Mucosa of descending colon (tissue), 3 donors: ENCODE results near the gene LOXHD1. TPM values are rescaled to one million over a fixed set of nuclear protein-coding genes. Genes with fewer than 3 reads are reported as not detected.

Experiments used
- ATAC-seq: fragments of 200-7000 bp; cut with Tn5 transposase; one replicate; pipeline ENCODE4 v1.9.1; 2020; ENCODE audit warnings: mild to moderate bottlenecking, moderate library complexity
- DNase-seq, 3 donors: peaks; one replicate each; pipeline ENCODE4 v3.0.0-alpha.2; 2020
- H3K36me3 ChIP-seq: fragments of 200-600 bp; one replicate; pipeline ENCODE4 v1.8.0; 2021; ENCODE audit warnings: low read depth, mild to moderate bottlenecking
- H3K4me1 ChIP-seq: fragments of 200-600 bp; one replicate; pipeline ENCODE4 v1.8.0; 2021; ENCODE audit warnings: low read depth, mild to moderate bottlenecking
- H3K4me3 ChIP-seq: fragments of 200-600 bp; one replicate; pipeline ENCODE4 v1.8.0; 2021; ENCODE audit warnings: mild to moderate bottlenecking
- H3K9me3 ChIP-seq: fragments of 200-600 bp; one replicate; pipeline ENCODE4 v1.8.0; 2021; ENCODE audit warnings: mild to moderate bottlenecking
- intact Hi-C, 2 donors: fragments of 100-400 bp; cut with DNase I in 1 of 2; cut with micrococcal nuclease in 1 of 2; formaldehyde crosslinking; loops; one replicate each; pipeline versions ENCODE4 v1.11.0 to v1.11.1; 2022; cut with DNase I, micrococcal nuclease
- total RNA-seq, 3 donors: library from RNA; stranded (reverse); fragmentation: NEBNext Ultra II Directional in 2 of 3; extraction: Animal tissue kit (Norgen Biotek cat#: 25700) in 2 of 3; gene quantifications; one replicate each; pipeline versions ENCODE4 v1.2.1 to v1.2.4, GENCODE V29; 2021 to 2023
- TF ChIP-seq, protein P1 (sequence below): fragments of 200-600 bp; IDR thresholded peaks from one replicate; pipeline ENCODE4 v1.8.0; 2022; ENCODE audit warnings: antibody characterized with exemption, mild to moderate bottlenecking
- donor health status: DM: no; HTN: no; CAD: no; lungs with moderate emphysema.
- donor health status: DM: no; HTN: no; CAD: no.
- donor health status: DM: no; HTN: yes; CAD: no.

The LOXHD1 gene
- total RNA-seq, 3 donors from 2014 or later = 0.06 TPM; not detected in 2

GRCh38 chr18:46464926-46465655 is 191.9 kb downstream of the LOXHD1 start:
- Histone ChIP-seq H3K9me3 (no peaks in the 10 kb centered on the region), H3K4me1 (no peaks in the 10 kb centered on the region), H3K4me3 (no peak overlapping the region), H3K36me3 (no peaks in the 10 kb centered on the region)
- ATAC-seq (no peak), DNase-seq (no peak)
- intact Hi-C loops = no loop called here
- TF ChIP-seq, protein P1, sequence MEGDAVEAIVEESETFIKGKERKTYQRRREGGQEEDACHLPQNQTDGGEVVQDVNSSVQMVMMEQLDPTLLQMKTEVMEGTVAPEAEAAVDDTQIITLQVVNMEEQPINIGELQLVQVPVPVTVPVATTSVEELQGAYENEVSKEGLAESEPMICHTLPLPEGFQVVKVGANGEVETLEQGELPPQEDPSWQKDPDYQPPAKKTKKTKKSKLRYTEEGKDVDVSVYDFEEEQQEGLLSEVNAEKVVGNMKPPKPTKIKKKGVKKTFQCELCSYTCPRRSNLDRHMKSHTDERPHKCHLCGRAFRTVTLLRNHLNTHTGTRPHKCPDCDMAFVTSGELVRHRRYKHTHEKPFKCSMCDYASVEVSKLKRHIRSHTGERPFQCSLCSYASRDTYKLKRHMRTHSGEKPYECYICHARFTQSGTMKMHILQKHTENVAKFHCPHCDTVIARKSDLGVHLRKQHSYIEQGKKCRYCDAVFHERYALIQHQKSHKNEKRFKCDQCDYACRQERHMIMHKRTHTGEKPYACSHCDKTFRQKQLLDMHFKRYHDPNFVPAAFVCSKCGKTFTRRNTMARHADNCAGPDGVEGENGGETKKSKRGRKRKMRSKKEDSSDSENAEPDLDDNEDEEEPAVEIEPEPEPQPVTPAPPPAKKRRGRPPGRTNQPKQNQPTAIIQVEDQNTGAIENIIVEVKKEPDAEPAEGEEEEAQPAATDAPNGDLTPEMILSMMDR = no peak

- Histone ChIP-seq H3K4me1 (no peaks in the 10 kb centered on the region), H3K36me3 (no peaks in the 10 kb centered on the region), H3K4me3 (no peak overlapping the region), H3K9me3 (no peaks in the 10 kb centered on the region)
- DNase-seq (no peak), ATAC-seq (no peak)
- TF ChIP-seq, protein P1 = no peak
- intact Hi-C loops = no loop called here
These were observed 194.5 kb downstream of the LOXHD1 start for GRCh38 chr18:46462523-46462922.

GRCh38 chr18:46461993-46462392 is 195.0 kb downstream of the LOXHD1 start:
- H3K4me3 ChIP-seq = no peak overlapping the region
- no peak for DNase-seq
- intact Hi-C loops = no loop called here
- H3K36me3 ChIP-seq = no peaks in the 10 kb centered on the region
- no peaks in the 10 kb centered on the region for H3K9me3 ChIP-seq
- ATAC-seq = no peak
- TF ChIP-seq, protein P1 = no peak
- H3K4me1 ChIP-seq = no peaks in the 10 kb centered on the region

GRCh38 chr18:46460754-46461153 is 196.3 kb downstream of the LOXHD1 start:
- ATAC-seq (no peak), DNase-seq (no peak)
- intact Hi-C loops = no loop called here
- Histone ChIP-seq H3K9me3 (no peaks in the 10 kb centered on the region), H3K4me1 (no peaks in the 10 kb centered on the region), H3K4me3 (no peak overlapping the region), H3K36me3 (no peaks in the 10 kb centered on the region)
- TF ChIP-seq, protein P1 = no peak

DNA sequence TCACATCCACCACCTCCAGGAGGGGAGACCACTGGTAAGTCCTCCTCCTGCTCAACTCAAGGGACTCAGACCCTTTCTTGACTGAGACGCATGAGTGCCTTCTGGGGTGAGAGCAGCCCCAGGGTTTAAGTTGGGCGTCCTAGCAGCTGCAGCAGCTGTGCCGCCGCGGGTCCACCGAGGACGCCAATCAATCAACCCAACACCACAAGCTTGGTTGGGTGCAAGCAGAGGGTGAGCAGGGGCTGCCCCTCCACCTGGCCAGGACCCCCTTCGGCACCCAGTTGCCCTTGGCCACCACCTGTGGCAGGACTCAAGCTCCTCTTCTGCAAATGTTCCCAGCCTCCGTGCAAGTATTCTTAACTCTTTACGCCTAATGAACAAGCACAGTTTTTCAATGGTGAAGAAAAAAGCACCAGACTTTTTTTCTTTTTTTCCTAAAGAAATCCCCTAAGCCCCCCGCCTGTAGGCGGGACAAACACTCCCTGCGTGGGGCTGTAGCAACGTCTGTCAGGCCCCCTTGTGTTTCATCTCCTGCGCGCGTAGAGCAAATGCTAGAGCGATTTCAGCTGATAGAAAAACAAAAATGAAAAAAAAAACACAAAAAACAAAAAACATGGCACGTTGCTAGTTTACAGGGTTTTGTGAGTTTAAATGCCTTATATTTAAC is 197.1 kb downstream of the LOXHD1 start:
- intact Hi-C loops = no loop called here
- no peaks in the 10 kb centered on the region for H3K36me3 ChIP-seq
- no peak for ATAC-seq

More for the DNA sequence above, 197.1 kb downstream of the LOXHD1 start:
- no peak for DNase-seq
- Histone ChIP-seq H3K4me1 (no peaks in the 10 kb centered on the region), H3K4me3 (no peak overlapping the region), H3K9me3 (no peaks in the 10 kb centered on the region)
- TF ChIP-seq, protein P1 = no peak
